ENCODE measurements around the gene PDE6B. TPM values are rescaled to one million over a fixed set of nuclear protein-coding genes. Genes with fewer than 3 reads are reported as not detected.
"Not testable (repeated sequence)": the region's sequence is repeated elsewhere in the genome, so short reads cannot be mapped to it uniquely, and the experiment has no call there.

PDE6B gene
- polyA plus RNA-seq, 1 donor from 2014 or later, result 3.2 TPM

DNA sequence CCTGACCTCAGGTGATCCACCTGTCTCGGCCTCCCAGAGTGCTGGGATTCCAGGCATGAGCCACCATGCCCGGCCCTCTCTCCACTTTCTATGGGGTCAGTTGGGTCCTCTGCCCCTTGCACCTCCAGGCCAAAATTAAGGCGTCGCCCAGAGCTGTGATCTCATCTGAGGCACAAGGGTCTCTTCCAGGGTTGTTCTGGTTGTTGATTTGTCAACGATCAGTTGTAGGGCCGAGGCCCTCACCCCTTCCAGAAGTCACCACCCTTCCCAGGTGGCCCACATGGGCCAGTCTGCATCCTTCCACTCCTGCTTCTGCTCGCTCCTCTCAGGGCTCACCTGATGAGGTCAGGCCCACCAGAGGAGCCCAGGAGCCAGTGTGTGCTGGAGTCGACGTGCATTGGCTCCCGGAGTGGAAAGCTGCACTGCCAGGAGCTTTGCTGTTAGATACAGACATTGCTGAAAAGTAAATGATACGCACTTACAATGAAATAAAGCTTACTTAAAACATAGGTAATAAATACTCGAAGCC is 35.0 kb upstream of the PDE6B start:
- H4K20me1 ChIP-seq (ENCODE audit: insufficient read depth), result no peaks in the 10 kb centered on the region
- TF ChIP-seq EZH2 (IDR thresholded peaks at IDR 0.05; ENCODE audit: borderline replicate concordance, insufficient read depth, low read length, poor library complexity, severe bottlenecking), result no peak
- TF ChIP-seq EP300 (conservative IDR thresholded peaks at IDR 0.05; ENCODE audit: poor library complexity, severe bottlenecking), result no peak
- TF ChIP-seq POLR2AphosphoS5 (IDR thresholded peaks at IDR 0.05), result no peak
- no peak for TF ChIP-seq MXI1 (conservative IDR thresholded peaks at IDR 0.05; ENCODE audit: poor library complexity, severe bottlenecking)
- TF ChIP-seq, protein P1, sequence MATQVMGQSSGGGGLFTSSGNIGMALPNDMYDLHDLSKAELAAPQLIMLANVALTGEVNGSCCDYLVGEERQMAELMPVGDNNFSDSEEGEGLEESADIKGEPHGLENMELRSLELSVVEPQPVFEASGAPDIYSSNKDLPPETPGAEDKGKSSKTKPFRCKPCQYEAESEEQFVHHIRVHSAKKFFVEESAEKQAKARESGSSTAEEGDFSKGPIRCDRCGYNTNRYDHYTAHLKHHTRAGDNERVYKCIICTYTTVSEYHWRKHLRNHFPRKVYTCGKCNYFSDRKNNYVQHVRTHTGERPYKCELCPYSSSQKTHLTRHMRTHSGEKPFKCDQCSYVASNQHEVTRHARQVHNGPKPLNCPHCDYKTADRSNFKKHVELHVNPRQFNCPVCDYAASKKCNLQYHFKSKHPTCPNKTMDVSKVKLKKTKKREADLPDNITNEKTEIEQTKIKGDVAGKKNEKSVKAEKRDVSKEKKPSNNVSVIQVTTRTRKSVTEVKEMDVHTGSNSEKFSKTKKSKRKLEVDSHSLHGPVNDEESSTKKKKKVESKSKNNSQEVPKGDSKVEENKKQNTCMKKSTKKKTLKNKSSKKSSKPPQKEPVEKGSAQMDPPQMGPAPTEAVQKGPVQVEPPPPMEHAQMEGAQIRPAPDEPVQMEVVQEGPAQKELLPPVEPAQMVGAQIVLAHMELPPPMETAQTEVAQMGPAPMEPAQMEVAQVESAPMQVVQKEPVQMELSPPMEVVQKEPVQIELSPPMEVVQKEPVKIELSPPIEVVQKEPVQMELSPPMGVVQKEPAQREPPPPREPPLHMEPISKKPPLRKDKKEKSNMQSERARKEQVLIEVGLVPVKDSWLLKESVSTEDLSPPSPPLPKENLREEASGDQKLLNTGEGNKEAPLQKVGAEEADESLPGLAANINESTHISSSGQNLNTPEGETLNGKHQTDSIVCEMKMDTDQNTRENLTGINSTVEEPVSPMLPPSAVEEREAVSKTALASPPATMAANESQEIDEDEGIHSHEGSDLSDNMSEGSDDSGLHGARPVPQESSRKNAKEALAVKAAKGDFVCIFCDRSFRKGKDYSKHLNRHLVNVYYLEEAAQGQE (IDR thresholded peaks at IDR 0.05; ENCODE audit: borderline replicate concordance), result no peak
- no peak for TF ChIP-seq SMC3 (conservative IDR thresholded peaks at IDR 0.05; ENCODE audit: poor library complexity)
- TF ChIP-seq, protein P2, sequence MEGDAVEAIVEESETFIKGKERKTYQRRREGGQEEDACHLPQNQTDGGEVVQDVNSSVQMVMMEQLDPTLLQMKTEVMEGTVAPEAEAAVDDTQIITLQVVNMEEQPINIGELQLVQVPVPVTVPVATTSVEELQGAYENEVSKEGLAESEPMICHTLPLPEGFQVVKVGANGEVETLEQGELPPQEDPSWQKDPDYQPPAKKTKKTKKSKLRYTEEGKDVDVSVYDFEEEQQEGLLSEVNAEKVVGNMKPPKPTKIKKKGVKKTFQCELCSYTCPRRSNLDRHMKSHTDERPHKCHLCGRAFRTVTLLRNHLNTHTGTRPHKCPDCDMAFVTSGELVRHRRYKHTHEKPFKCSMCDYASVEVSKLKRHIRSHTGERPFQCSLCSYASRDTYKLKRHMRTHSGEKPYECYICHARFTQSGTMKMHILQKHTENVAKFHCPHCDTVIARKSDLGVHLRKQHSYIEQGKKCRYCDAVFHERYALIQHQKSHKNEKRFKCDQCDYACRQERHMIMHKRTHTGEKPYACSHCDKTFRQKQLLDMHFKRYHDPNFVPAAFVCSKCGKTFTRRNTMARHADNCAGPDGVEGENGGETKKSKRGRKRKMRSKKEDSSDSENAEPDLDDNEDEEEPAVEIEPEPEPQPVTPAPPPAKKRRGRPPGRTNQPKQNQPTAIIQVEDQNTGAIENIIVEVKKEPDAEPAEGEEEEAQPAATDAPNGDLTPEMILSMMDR (IDR thresholded peaks at IDR 0.05; ENCODE audit: poor library complexity, severe bottlenecking), result no peak
- TF ChIP-seq RAD21 (conservative IDR thresholded peaks at IDR 0.05), result no peak
- no peak for TF ChIP-seq TAF1 (IDR thresholded peaks at IDR 0.05; ENCODE audit: low read depth)
- H3K4me3 ChIP-seq (ENCODE audit: low read length), result no peak overlapping the region
- H3K27ac ChIP-seq (ENCODE audit: low read length), result no peak overlapping the region
- no peaks in the 10 kb centered on the region for H3K79me2 ChIP-seq (replicated peaks; ENCODE audit: insufficient read depth, low read length)
- H3F3A ChIP-seq (ENCODE audit: insufficient read depth, low read length, poor library complexity, severe bottlenecking), result no peaks in the 10 kb centered on the region
- no peak overlapping the region for H3K4me2 ChIP-seq (ENCODE audit: low read length)
- no peaks in the 10 kb centered on the region for H3K9me2 ChIP-seq (ENCODE audit: insufficient read depth, low read length)
- no peak overlapping the region for H3K9ac ChIP-seq (ENCODE audit: low read length)
- H3K27me3 ChIP-seq (ENCODE audit: insufficient read depth, low read depth, low read length), result no peaks in the 10 kb centered on the region
- H3K9me3 ChIP-seq (ENCODE audit: low read length), result no peaks in the 10 kb centered on the region
- H2AFZ ChIP-seq (ENCODE audit: low read depth, low read length), result no peak overlapping the region
- H3K36me3 ChIP-seq (ENCODE audit: insufficient read depth, low read length), result peaks cover 4% of the 10 kb centered on the region

DNA sequence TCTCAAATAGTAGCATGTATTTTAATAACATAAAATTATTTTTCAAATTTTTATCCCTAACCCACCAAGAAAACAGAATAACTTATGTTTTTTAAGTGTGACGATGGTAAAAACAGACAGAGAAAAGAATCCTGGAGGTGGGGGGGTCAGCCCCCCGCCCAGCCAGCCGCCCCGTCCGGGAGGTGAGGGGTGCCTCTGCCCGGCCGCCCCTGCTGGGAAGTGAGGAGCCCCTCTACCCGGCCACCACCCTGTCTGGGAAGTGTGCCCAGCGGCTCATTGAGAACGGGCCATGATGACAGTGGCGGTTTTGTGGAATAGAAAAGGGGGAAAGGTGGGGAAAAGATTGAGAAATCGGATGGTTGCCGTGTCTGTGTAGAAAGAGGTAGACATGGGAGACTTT is 33.2 kb upstream of the PDE6B start:
- not testable (repeated sequence) for H3K4me3 ChIP-seq (ENCODE audit: low read length); H3K4me2 ChIP-seq (ENCODE audit: low read length)

More for the DNA sequence above, 33.2 kb upstream of the PDE6B start:
- not testable (repeated sequence) for H3K9ac ChIP-seq (ENCODE audit: low read length); H3K79me2 ChIP-seq (replicated peaks; ENCODE audit: insufficient read depth, low read length); H3K9me2 ChIP-seq (ENCODE audit: insufficient read depth, low read length); H3K27ac ChIP-seq (ENCODE audit: low read length); H3K9me3 ChIP-seq (ENCODE audit: low read length); H3F3A ChIP-seq (ENCODE audit: insufficient read depth, low read length, poor library complexity, severe bottlenecking); H3K36me3 ChIP-seq (ENCODE audit: insufficient read depth, low read length); H2AFZ ChIP-seq (ENCODE audit: low read depth, low read length); H4K20me1 ChIP-seq (ENCODE audit: insufficient read depth); H3K27me3 ChIP-seq (ENCODE audit: insufficient read depth, low read depth, low read length)
